NCI-H2107 treated with DMSO at 0.1 percent for 48 hours (cell line): ENCODE measurements around the gene RAB39B.

Experiments
- DNase-seq: peaks from one replicate; lab custom pipeline; 2025; ENCODE audit not compliant: unreplicated experiment; lab: John Stamatoyannopoulos, UW

RAB39B gene

GRCh38 chrX:155216179-155216939 is 47.9 kb downstream of the RAB39B start, which contains the start of gene VBP1:
VBP1 (plus strand) TSS chrX:155216460; CDS start chrX:155216483, 23 bp downstream.
- DNase-seq, result peak; percentile 94

- DNase-seq, result peak; percentile 57
Observed at GRCh38 chrX:155215443-155216178, 48.7 kb downstream of the RAB39B start.

GRCh38 chrX:155213731-155214130 is 50.6 kb downstream of the RAB39B start:
- no peak for DNase-seq

GRCh38 chrX:155211208-155211607 is 53.1 kb downstream of the RAB39B start:
- no peak for DNase-seq
